Testis (tissue), 5 donors: Measurements from ENCODE around the gene ZNF320. TPM values are rescaled to one million over a fixed set of nuclear protein-coding genes. Genes with fewer than 3 reads are reported as not detected.
"Not testable (repeated sequence)": the region's sequence is repeated elsewhere in the genome, so short reads cannot be mapped to it uniquely, and the experiment has no call there.

Experiments used
- DNase-seq: peaks from one replicate; pipeline ENCODE4 v3.0.0-alpha.2; 2019
- H3K27ac ChIP-seq, 2 donors: fragments of 200-600 bp; sonication (generic); one replicate each; pipeline ENCODE4 v1.5.1; 2019
- H3K27me3 ChIP-seq: fragments of 200-600 bp; sonication (generic); one replicate; pipeline ENCODE4 v1.5.1; 2019
- H3K36me3 ChIP-seq: fragments of 200-600 bp; sonication (generic); one replicate; pipeline ENCODE4 v1.5.1; 2017; ENCODE audit warnings: low read depth; ENCODE audit errors: missing control alignments
- H3K4me1 ChIP-seq: fragments of 200-600 bp; sonication (generic); one replicate; pipeline ENCODE4 v1.5.1; 2019
- H3K4me3 ChIP-seq, 2 donors: fragments of 200-600 bp; sonication (generic); one replicate each; pipeline ENCODE4 v1.5.1; 2017 to 2019
- H3K9me3 ChIP-seq: fragments of 200-600 bp; sonication (generic); one replicate; pipeline ENCODE4 v1.5.1; 2017
- POLR2A ChIP-seq: fragments of 450-650 bp; IDR thresholded peaks from one replicate; pipeline ENCODE4 v1.6.1; 2017; ENCODE audit warnings: antibody characterized with exemption, mild to moderate bottlenecking, moderate library complexity
- WGBS, 2 donors: methylation state at CpG; one replicate each; pipeline ENCODE4 v1.1.5; 2018; 5-methylcytosine and 5-hydroxymethylcytosine counted together
- intact Hi-C: fragments of 100-400 bp; cut with DNase I; formaldehyde crosslinking; loops from one replicate; pipeline ENCODE4 v1.15.1; 2023; ENCODE audit warnings: low total_unique reads
- long read RNA-seq, 2 donors: transcript quantifications; one replicate each; lab custom pipeline, GENCODE V29; 2026
- polyA plus RNA-seq: library from polyadenylated mRNA; stranded (reverse); fragments of 350-450 nt; fragmentation: Illumina TruSeq; extraction: RNeasy Lipid Tissue Mini Kit (QIAGEN cat#74804); gene quantifications from one replicate; pipeline ENCODE4 v1.2.3, GENCODE V29; 2014; ENCODE audit warnings: low read depth, low replicate concordance; ENCODE audit not compliant: insufficient read depth
- total RNA-seq, 2 donors: library from RNA; depleted of rRNA; stranded (reverse); fragments of >200 nt; gene quantifications; one replicate each; pipeline ENCODE4 v1.2.3, GENCODE V29; 2016
- TF ChIP-seq, protein P1 (sequence below), 3 experiments: fragments of 450-650 bp in 2 of 3; fragments of 200-600 bp in 1 of 3; sonication (generic) in 1 of 3; IDR thresholded peaks; one replicate each; pipeline ENCODE4 v1.5.1; 2016 to 2019; ENCODE audit warnings: antibody characterized with exemption in 3 of 3, mild to moderate bottlenecking in 2 of 3, moderate library complexity in 1 of 3

Gene ZNF320
- total RNA-seq (10 to 100 TPM; 21.3 to 21.6 TPM), polyA plus RNA-seq (8.2 TPM)
- long read RNA-seq, donor 1, partial matches to known transcripts, result 0 of 1 reads
- long read RNA-seq, donor 1, other reads (novel, unspliced or antisense), result 0 of 1 reads
- long read RNA-seq, donor 2, partial matches to known transcripts, result 0 of 1 reads
- long read RNA-seq, donor 2, other reads (novel, unspliced or antisense), result 0 of 1 reads

- intact Hi-C loops, result no loop called here
- peak; percentile 99 for DNase-seq
- no peak for TF ChIP-seq POLR2A
- TF ChIP-seq, protein P1, sequence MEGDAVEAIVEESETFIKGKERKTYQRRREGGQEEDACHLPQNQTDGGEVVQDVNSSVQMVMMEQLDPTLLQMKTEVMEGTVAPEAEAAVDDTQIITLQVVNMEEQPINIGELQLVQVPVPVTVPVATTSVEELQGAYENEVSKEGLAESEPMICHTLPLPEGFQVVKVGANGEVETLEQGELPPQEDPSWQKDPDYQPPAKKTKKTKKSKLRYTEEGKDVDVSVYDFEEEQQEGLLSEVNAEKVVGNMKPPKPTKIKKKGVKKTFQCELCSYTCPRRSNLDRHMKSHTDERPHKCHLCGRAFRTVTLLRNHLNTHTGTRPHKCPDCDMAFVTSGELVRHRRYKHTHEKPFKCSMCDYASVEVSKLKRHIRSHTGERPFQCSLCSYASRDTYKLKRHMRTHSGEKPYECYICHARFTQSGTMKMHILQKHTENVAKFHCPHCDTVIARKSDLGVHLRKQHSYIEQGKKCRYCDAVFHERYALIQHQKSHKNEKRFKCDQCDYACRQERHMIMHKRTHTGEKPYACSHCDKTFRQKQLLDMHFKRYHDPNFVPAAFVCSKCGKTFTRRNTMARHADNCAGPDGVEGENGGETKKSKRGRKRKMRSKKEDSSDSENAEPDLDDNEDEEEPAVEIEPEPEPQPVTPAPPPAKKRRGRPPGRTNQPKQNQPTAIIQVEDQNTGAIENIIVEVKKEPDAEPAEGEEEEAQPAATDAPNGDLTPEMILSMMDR (IDR thresholded peaks at IDR 0.05), result no peak
- no peaks in the 10 kb centered on the region for H3K36me3 ChIP-seq
- peak within 1 kb of the TSS; percentile 73 to 84 for H3K27ac ChIP-seq
- 0 to 1% methylated on average over 19 to 56 of the region's 56 CpGs for WGBS, 2 donors
- peaks cover 4% of the 10 kb centered on the region for H3K4me1 ChIP-seq
- H3K4me3 ChIP-seq, result peak within 1 kb of the TSS; percentile 73 to 89
- H3K27me3 ChIP-seq, result no peaks in the 10 kb centered on the region
- no peaks in the 10 kb centered on the region for H3K9me3 ChIP-seq
Measured at GRCh38 chr19:52897138-52897935, at the start of gene ZNF320. ZNF320 (minus strand) TSS chr19:52897635; CDS start chr19:52890255, 7,380 bp downstream.

GRCh38 chr19:52946322-52947310 lies 49.2 kb upstream of the ZNF320 start:
- 18 to 27% methylated on average over 38 to 39 of the region's 39 CpGs for WGBS, 2 donors
- H3K27ac ChIP-seq, result no peak overlapping the region
- peak overlapping the region in 1 of 2 donors; percentile 21 for H3K4me3 ChIP-seq

GRCh38 chr19:52945652-52946321 lies 48.4 kb upstream of the ZNF320 start:
- H3K9me3 ChIP-seq, result no peaks in the 10 kb centered on the region
- intact Hi-C loops, result no loop called here
- peak overlapping the region in 1 of 2 donors; percentile 21 for H3K4me3 ChIP-seq
- TF ChIP-seq POLR2A, result no peak
- TF ChIP-seq, protein P1 (IDR thresholded peaks at IDR 0.05), result no peak
- H3K4me1 ChIP-seq, result no peaks in the 10 kb centered on the region
- no peaks in the 10 kb centered on the region for H3K36me3 ChIP-seq
- DNase-seq, result no peak
- no peaks in the 10 kb centered on the region for H3K27me3 ChIP-seq
- 37 to 38% methylated on average over 24 of the region's 24 CpGs for WGBS, 2 donors
- H3K27ac ChIP-seq, result no peak overlapping the region

More at GRCh38 chr19:52946322-52947310, 49.2 kb upstream of the ZNF320 start:
- Histone ChIP-seq H3K36me3 (no peaks in the 10 kb centered on the region), H3K4me1 (no peaks in the 10 kb centered on the region), H3K9me3 (no peaks in the 10 kb centered on the region), H3K27me3 (no peaks in the 10 kb centered on the region)
- intact Hi-C loops, result no loop called here
- DNase-seq, result peak; percentile 54
- no peak for TF ChIP-seq POLR2A
- TF ChIP-seq, protein P1 (IDR thresholded peaks at IDR 0.05), result no peak

DNA sequence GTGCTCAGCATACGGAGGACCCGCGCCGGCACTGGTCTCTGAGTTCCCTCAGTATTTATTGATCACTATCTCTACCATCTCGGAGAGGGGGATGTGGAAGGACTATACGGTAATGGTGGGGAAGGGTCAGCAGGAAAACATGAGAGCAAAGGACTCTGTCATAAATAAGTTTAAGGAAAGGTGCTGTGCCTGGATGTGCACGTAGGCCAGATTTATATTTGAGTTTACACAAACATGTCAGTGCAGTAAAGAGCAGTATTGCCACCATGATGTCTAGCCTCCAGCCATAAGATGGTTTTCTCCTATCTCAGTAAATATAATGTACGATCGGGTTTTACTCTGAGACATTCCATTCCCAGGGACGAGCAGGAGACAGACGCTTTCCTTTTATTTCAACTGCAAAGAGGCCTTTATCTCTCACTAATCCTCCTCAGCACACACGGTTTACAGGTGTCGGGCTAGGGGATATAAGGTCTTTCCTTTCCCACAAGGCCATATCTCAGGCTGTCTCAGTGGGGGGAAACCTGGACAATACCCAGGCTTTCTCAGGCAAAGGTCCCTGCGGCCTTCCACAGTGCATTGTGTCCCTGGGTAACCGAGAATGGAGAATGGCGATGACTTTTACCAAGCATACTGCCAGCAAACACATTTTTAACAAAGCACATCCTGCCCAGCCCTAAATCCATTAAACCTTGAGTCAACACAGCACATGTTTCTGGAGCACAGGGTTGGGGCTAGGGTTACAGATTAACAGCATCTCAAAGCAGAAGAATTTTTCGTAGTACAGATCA lies 47.5 kb upstream of the ZNF320 start:
- H3K36me3 ChIP-seq, H3K4me3 ChIP-seq, H3K9me3 ChIP-seq, H3K27ac ChIP-seq, DNase-seq, H3K4me1 ChIP-seq, H3K27me3 ChIP-seq, intact Hi-C loops: not testable (repeated sequence)
- WGBS, 2 donors, result 75 to 76% methylated on average over 17 of the region's 17 CpGs
